Mucosa of descending colon (tissue), 3 donors: ENCODE measurements around the gene SLC9A9. TPM values are rescaled to one million over a fixed set of nuclear protein-coding genes. Genes with fewer than 3 reads are reported as not detected.

Experiments
- ATAC-seq: fragments of 200-7000 bp; cut with Tn5 transposase; one replicate; pipeline ENCODE4 v1.9.1; 2020; ENCODE audit warnings: mild to moderate bottlenecking, moderate library complexity
- DNase-seq, 3 donors: peaks; one replicate each; pipeline ENCODE4 v3.0.0-alpha.2; 2020
- H3K36me3 ChIP-seq: fragments of 200-600 bp; one replicate; pipeline ENCODE4 v1.8.0; 2021; ENCODE audit warnings: low read depth, mild to moderate bottlenecking
- H3K4me1 ChIP-seq: fragments of 200-600 bp; one replicate; pipeline ENCODE4 v1.8.0; 2021; ENCODE audit warnings: low read depth, mild to moderate bottlenecking
- H3K4me3 ChIP-seq: fragments of 200-600 bp; one replicate; pipeline ENCODE4 v1.8.0; 2021; ENCODE audit warnings: mild to moderate bottlenecking
- H3K9me3 ChIP-seq: fragments of 200-600 bp; one replicate; pipeline ENCODE4 v1.8.0; 2021; ENCODE audit warnings: mild to moderate bottlenecking
- CTCF ChIP-seq: fragments of 200-600 bp; IDR thresholded peaks from one replicate; pipeline ENCODE4 v1.8.0; 2022; ENCODE audit warnings: antibody characterized with exemption, mild to moderate bottlenecking
- intact Hi-C, 2 donors: fragments of 100-400 bp; cut with DNase I in 1 of 2; cut with micrococcal nuclease in 1 of 2; formaldehyde crosslinking; loops; one replicate each; pipeline versions ENCODE4 v1.11.0 to v1.11.1; 2022; cut with DNase I, micrococcal nuclease
- total RNA-seq, 3 donors: library from RNA; stranded (reverse); fragmentation: NEBNext Ultra II Directional in 2 of 3; extraction: Animal tissue kit (Norgen Biotek cat#: 25700) in 2 of 3; gene quantifications; one replicate each; pipeline versions ENCODE4 v1.2.1 to v1.2.4, GENCODE V29; 2021 to 2023
- donor health status: DM: no; HTN: no; CAD: no; lungs with moderate emphysema.
- donor health status: DM: no; HTN: no; CAD: no.
- donor health status: DM: no; HTN: yes; CAD: no.

SLC9A9 gene
- total RNA-seq, 3 donors from 2014 or later = 3.2 to 18.2 (median 6.8) TPM

- no peak overlapping the region for H3K4me3 ChIP-seq
- no peaks in the 10 kb centered on the region for H3K9me3 ChIP-seq
- intact Hi-C loops = no loop called here
- ATAC-seq (no peak), DNase-seq (no peak)
- no peaks in the 10 kb centered on the region for H3K4me1 ChIP-seq
- TF ChIP-seq CTCF = no peak
- H3K36me3 ChIP-seq = no peaks in the 10 kb centered on the region
Observed at GRCh38 chr3:143661677-143662076, 186.6 kb downstream of the SLC9A9 start.

- intact Hi-C loops = no loop called here
- no peak for DNase-seq
- Histone ChIP-seq H3K36me3 (no peaks in the 10 kb centered on the region), H3K4me3 (no peak overlapping the region), H3K9me3 (no peaks in the 10 kb centered on the region), H3K4me1 (no peaks in the 10 kb centered on the region)
- ATAC-seq = no peak
- TF ChIP-seq CTCF = no peak
Observed at GRCh38 chr3:143658861-143659260, 189.4 kb downstream of the SLC9A9 start.

GRCh38 chr3:143658116-143658515 lies 190.2 kb downstream of the SLC9A9 start:
- no peaks in the 10 kb centered on the region for H3K9me3 ChIP-seq
- no peaks in the 10 kb centered on the region for H3K36me3 ChIP-seq
- TF ChIP-seq CTCF = no peak
- intact Hi-C loops = no loop called here
- DNase-seq (no peak), ATAC-seq (no peak)
- H3K4me3 ChIP-seq = no peak overlapping the region
- H3K4me1 ChIP-seq = no peaks in the 10 kb centered on the region

- intact Hi-C loops = no loop called here
- no peaks in the 10 kb centered on the region for H3K36me3 ChIP-seq
- H3K4me1 ChIP-seq = no peaks in the 10 kb centered on the region
- ATAC-seq = no peak
- H3K4me3 ChIP-seq = no peak overlapping the region
- H3K9me3 ChIP-seq = no peaks in the 10 kb centered on the region
- no peak for TF ChIP-seq CTCF
- no peak for DNase-seq
Observed at GRCh38 chr3:143657391-143657790, 190.9 kb downstream of the SLC9A9 start.

- no peaks in the 10 kb centered on the region for H3K9me3 ChIP-seq
- H3K4me3 ChIP-seq = no peak overlapping the region
- TF ChIP-seq CTCF = no peak
- ATAC-seq (no peak), DNase-seq (no peak)
- no peaks in the 10 kb centered on the region for H3K4me1 ChIP-seq
- intact Hi-C loops = no loop called here
- H3K36me3 ChIP-seq = no peaks in the 10 kb centered on the region
Observed at GRCh38 chr3:143654906-143655305, 193.4 kb downstream of the SLC9A9 start.

GRCh38 chr3:143653935-143654334 lies 194.3 kb downstream of the SLC9A9 start:
- Histone ChIP-seq H3K4me3 (no peak overlapping the region), H3K36me3 (no peaks in the 10 kb centered on the region), H3K4me1 (no peaks in the 10 kb centered on the region), H3K9me3 (no peaks in the 10 kb centered on the region)
- DNase-seq = no peak
- intact Hi-C loops = no loop called here
- no peak for ATAC-seq
- TF ChIP-seq CTCF = no peak
